Stimulated activated CD4-positive, alpha-beta T cell treated with anti-CD3 and anti-CD28 coated beads, Interleukin-1b, Interleukin-23, amount 100 ng/mL, for 24 hours (primary cell): ENCODE results near the gene C22orf15.

Source experiments
- DNase-seq, 4 experiments: peaks; one replicate each; pipeline ENCODE4 v3.0.0-alpha.2; 2020; ENCODE audit warnings: low read depth in 4 of 4, low spot score in 1 of 4

The C22orf15 gene

GRCh38 chr22:23750714-23751440 lies 11.9 kb upstream of the C22orf15 start, which contains the start of gene ZNF70:
TSS of gene ZNF70 (minus strand) at chr22:23751112. CDS start at chr22:23745140, 5,972 bp downstream.
- DNase-seq = peak; percentile 45 to 80 (median 64)

GRCh38 chr22:23751441-23751996 lies 11.3 kb upstream of the C22orf15 start:
- no peak for DNase-seq

GRCh38 chr22:23752090-23752691 lies 10.6 kb upstream of the C22orf15 start:
- no peak for DNase-seq

GRCh38 chr22:23752750-23753149 lies 10.0 kb upstream of the C22orf15 start:
- no peak for DNase-seq

GRCh38 chr22:23753385-23753784 lies 9.4 kb upstream of the C22orf15 start:
- DNase-seq = no peak

GRCh38 chr22:23754220-23754919 lies 8.4 kb upstream of the C22orf15 start, which contains the start of gene VPREB3:
TSS of gene VPREB3 (minus strand) at chr22:23754425. CDS start at chr22:23754363, 62 bp downstream.
- DNase-seq = no peak

GRCh38 chr22:23754980-23755636 lies 7.7 kb upstream of the C22orf15 start:
- no peak for DNase-seq

GRCh38 chr22:23755711-23756110 lies 7.1 kb upstream of the C22orf15 start:
- no peak for DNase-seq

- DNase-seq = no peak
Measured at GRCh38 chr22:23756891-23757290, 5.9 kb upstream of the C22orf15 start.

GRCh38 chr22:23759566-23759965 lies 3.2 kb upstream of the C22orf15 start:
- DNase-seq = no peak

- DNase-seq = no peak
Measured at GRCh38 chr22:23760056-23760455, 2.7 kb upstream of the C22orf15 start.

GRCh38 chr22:23763579-23763945 lies 772 bp downstream of the C22orf15 start:
- DNase-seq = peak in 2 of 4 experiments; percentile 54 to 57

- DNase-seq = no peak
Measured at GRCh38 chr22:23763954-23764353, 1.2 kb downstream of the C22orf15 start.

- no peak for DNase-seq
Measured at GRCh38 chr22:23764899-23765881, 2.4 kb downstream of the C22orf15 start.

GRCh38 chr22:23767303-23767672 lies 4.5 kb downstream of the C22orf15 start:
- DNase-seq = no peak

GRCh38 chr22:23767673-23768548 lies 5.1 kb downstream of the C22orf15 start, which contains the start of gene CHCHD10:
TSS of gene CHCHD10 (minus strand) at chr22:23767972. CDS start at chr22:23767874, 98 bp downstream.
- DNase-seq = peak; percentile 47 to 82 (median 65)

- no peak for DNase-seq
Measured at GRCh38 chr22:23769321-23769965, 6.7 kb downstream of the C22orf15 start.

- DNase-seq = no peak
Measured at GRCh38 chr22:23772315-23772648, 9.5 kb downstream of the C22orf15 start.
